GM12864 (cell line): ENCODE results near the gene HOXD9.

Experiments used
- DNase-seq: peaks from one replicate; pipeline ENCODE4 v3.0.0-alpha.2; 2011; ENCODE audit warnings: low read depth
- H3K4me3 ChIP-seq: 2 replicates; pipeline ENCODE4 v1.5.1; 2011; ENCODE audit warnings: mild to moderate bottlenecking, low read depth, low read length, control low read depth
- TF ChIP-seq, protein P1 (sequence below): IDR thresholded peaks from 2 replicates; pipeline ENCODE4 v1.5.1; 2011; ENCODE audit warnings: low read depth, mild to moderate bottlenecking, moderate library complexity, low read length, control low read depth, inconsistent platforms; ENCODE audit errors: missing control alignments

HOXD9 gene

GRCh38 chr2:176124947-176125771 is 2.6 kb downstream of the HOXD9 start:
- no peak for DNase-seq
- no peak overlapping the region for H3K4me3 ChIP-seq
- TF ChIP-seq, protein P1, sequence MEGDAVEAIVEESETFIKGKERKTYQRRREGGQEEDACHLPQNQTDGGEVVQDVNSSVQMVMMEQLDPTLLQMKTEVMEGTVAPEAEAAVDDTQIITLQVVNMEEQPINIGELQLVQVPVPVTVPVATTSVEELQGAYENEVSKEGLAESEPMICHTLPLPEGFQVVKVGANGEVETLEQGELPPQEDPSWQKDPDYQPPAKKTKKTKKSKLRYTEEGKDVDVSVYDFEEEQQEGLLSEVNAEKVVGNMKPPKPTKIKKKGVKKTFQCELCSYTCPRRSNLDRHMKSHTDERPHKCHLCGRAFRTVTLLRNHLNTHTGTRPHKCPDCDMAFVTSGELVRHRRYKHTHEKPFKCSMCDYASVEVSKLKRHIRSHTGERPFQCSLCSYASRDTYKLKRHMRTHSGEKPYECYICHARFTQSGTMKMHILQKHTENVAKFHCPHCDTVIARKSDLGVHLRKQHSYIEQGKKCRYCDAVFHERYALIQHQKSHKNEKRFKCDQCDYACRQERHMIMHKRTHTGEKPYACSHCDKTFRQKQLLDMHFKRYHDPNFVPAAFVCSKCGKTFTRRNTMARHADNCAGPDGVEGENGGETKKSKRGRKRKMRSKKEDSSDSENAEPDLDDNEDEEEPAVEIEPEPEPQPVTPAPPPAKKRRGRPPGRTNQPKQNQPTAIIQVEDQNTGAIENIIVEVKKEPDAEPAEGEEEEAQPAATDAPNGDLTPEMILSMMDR = no peak

DNA sequence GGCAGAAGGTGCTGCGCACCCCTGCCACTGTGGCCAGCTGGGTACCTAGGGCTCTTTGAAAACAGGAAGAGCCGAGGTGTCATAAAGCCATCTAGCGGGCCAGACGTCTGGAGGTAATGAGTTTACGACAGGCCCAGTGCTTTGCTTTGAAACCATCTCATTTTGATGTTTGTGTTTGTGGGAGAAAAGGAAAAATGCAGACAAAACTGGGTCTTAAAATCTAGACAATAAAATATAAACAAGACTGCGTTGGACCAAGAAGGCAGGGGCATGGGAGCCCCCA is 3.2 kb downstream of the HOXD9 start:
- no peak overlapping the region for H3K4me3 ChIP-seq
- TF ChIP-seq, protein P1 = no peak
- DNase-seq = no peak

GRCh38 chr2:176126929-176127773 is 4.6 kb downstream of the HOXD9 start:
- no peak for DNase-seq
- H3K4me3 ChIP-seq = no peak overlapping the region
- TF ChIP-seq, protein P1 = peak; percentile 70

DNA sequence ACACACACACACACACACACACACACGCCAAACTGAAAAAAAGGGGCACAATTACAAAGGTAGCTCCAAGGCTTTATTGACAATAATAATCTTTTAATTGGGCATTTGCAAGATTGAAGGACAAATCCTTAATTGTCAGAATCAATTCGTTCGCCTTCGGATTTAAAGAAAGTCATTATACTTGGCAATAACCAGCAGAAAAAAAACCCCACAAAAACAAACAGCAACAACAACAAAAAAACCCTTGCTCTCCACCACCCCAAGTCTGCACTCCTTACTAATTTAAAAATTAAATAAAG is 5.2 kb downstream of the HOXD9 start:
- TF ChIP-seq, protein P1 = no peak
- DNase-seq = no peak
- no peak overlapping the region for H3K4me3 ChIP-seq

- no peak overlapping the region for H3K4me3 ChIP-seq
These were observed 5.9 kb downstream of the HOXD9 start for GRCh38 chr2:176128172-176128981.

GRCh38 chr2:176128982-176129796 is 6.7 kb downstream of the HOXD9 start, which contains the start of gene HOXD8:
Gene HOXD8 (plus strand): TSS chr2:176129705. CDS start chr2:176130367, 662 bp downstream.
- no peak for DNase-seq
- TF ChIP-seq, protein P1 = no peak
- no peak within 1 kb of the TSS for H3K4me3 ChIP-seq

More at GRCh38 chr2:176128172-176128981, 5.9 kb downstream of the HOXD9 start:
- no peak for DNase-seq
- TF ChIP-seq, protein P1 = no peak
